Activated naive CD4-positive, alpha-beta T cell treated with anti-CD3 and anti-CD28 coated beads, Interleukin-2, amount 50 U/mL, for 72 hours (primary cell): Measurements from ENCODE around the gene TMEM164. TPM values are rescaled to one million over a fixed set of nuclear protein-coding genes. Genes with fewer than 3 reads are reported as not detected.

Experiments used
- ATAC-seq, 2 donors: fragments of 150-1000 bp; cut with Tn5 transposase; 2 replicates each; pipeline ENCODE4 v1.10.0; 2021; ENCODE audit warnings: mild to moderate bottlenecking in 2 of 2, moderate library complexity in 2 of 2
- DNase-seq, 2 donors: peaks; one replicate each; pipeline ENCODE4 v3.0.0; 2021 to 2022; ENCODE audit warnings: low spot score in 2 of 2
- H3K27ac Mint-ChIP-seq, 2 donors: one replicate each; pipeline ENCODE4 v1.8.0; 2022; ENCODE audit warnings: mild to moderate bottlenecking in 2 of 2, mixed read lengths in 2 of 2
- H3K36me3 Mint-ChIP-seq, 2 donors: one replicate each; pipeline ENCODE4 v1.8.0; 2022; ENCODE audit warnings: mixed read lengths in 2 of 2
- H3K9me3 Mint-ChIP-seq, 2 donors: one replicate each; pipeline ENCODE4 v1.8.0; 2022; ENCODE audit warnings: mixed read lengths in 2 of 2
- total RNA-seq, 2 donors: library from RNA; stranded (reverse); gene quantifications; one replicate each; pipeline ENCODE4 v1.2.3, GENCODE V29; 2022

TMEM164 gene
- total RNA-seq, 2 donors from 2014 or later: 20.0 to 20.5 TPM

DNA sequence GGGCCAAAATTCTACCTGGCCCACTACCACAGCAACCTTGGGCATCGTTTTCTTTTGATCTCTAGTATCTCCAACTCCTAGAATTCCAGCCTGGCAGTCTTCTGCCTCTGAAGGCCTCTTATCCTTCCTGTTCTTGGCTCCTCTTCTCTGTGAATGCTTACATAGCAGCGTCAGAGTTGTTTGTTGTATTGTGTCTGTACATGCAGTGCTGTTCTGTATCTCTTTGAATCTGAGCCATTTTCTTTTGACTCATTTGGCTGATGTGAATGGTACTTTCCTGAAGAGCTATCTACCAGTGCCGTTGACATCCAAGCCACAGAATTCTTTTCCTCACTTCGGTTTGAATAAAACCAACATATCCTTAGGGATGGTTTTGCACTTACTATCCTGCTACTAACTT, 79.2 kb downstream of the TMEM164 start:
- Mint-ChIP-seq H3K36me3 (peaks cover 0 to 4% of the 10 kb centered on the region in 2 donors), H3K27ac (no peak overlapping the region), H3K9me3 (no peaks in the 10 kb centered on the region)
- DNase-seq (no peak), ATAC-seq (no peak)

DNA sequence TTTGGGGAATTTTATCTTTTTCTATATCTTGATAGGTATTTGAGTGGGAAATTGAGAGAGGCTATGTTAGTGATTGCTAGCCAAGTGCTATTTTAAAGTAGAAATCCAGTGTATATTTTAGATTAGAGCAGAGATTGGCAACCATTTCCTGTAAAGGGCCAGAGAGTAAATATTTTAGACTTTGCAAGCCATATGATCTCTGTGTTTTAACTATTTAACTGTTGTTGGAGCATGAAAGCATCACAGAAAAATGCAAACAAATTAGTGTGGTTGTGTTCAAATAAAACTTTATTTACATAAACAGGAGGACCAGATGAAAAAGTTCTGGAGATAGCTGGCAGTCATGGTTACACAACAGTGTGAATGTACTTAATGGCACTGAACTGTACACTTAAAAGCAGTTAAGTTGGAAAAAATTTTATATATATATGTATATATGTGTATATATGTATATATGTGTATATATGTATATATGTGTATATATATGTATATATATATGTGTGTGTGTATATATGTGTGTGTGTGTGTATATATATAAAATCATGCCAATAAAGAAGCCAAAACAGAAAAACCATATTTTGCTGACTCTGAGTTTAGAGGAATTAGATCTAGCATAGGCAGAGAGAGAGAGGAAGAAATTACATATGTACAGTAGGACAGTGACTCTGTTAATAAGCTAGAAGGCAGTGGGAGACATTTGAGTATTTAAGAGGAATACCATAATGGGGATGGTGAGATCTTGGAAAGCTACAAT, 83.4 kb downstream of the TMEM164 start:
- Mint-ChIP-seq H3K27ac (peak overlapping the region in 1 of 2 donors; percentile 70), H3K36me3 (no peaks in the 10 kb centered on the region), H3K9me3 (no peaks in the 10 kb centered on the region)
- ATAC-seq (no peak), DNase-seq (no peak)

DNA sequence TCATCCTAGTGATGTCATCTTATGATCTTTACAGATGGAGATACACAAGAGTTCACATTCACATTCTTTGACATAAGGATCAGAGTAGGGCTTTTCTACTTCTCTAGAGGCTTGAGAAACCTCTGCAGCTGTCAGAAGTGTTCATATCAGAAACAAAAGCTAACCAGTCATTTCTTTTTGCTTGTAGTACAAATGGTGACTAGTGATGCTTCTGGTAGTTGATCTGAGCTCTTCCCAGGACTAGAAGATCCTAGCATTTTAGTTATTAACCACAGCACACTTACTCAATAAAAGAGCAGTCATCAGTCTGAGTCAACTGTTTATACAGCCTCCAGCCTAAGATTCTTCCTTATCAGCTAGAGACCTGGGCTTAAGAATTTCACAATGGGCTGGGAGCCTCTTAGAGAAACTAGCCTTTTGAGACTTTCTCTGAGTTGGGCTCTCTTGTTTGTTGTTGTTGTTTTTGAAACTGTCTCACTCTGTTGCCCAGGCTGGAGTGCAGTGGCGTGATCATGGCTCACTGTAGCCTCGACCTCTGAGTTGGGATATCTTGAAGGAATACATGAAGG, 84.1 kb downstream of the TMEM164 start:
- DNase-seq: no peak
- H3K36me3 Mint-ChIP-seq: peaks cover 0 to 5% of the 10 kb centered on the region in 2 donors
- peak overlapping the region in 1 of 2 donors; percentile 70 for H3K27ac Mint-ChIP-seq
- no peaks in the 10 kb centered on the region for H3K9me3 Mint-ChIP-seq
- ATAC-seq: peak; percentile 84 to 92

DNA sequence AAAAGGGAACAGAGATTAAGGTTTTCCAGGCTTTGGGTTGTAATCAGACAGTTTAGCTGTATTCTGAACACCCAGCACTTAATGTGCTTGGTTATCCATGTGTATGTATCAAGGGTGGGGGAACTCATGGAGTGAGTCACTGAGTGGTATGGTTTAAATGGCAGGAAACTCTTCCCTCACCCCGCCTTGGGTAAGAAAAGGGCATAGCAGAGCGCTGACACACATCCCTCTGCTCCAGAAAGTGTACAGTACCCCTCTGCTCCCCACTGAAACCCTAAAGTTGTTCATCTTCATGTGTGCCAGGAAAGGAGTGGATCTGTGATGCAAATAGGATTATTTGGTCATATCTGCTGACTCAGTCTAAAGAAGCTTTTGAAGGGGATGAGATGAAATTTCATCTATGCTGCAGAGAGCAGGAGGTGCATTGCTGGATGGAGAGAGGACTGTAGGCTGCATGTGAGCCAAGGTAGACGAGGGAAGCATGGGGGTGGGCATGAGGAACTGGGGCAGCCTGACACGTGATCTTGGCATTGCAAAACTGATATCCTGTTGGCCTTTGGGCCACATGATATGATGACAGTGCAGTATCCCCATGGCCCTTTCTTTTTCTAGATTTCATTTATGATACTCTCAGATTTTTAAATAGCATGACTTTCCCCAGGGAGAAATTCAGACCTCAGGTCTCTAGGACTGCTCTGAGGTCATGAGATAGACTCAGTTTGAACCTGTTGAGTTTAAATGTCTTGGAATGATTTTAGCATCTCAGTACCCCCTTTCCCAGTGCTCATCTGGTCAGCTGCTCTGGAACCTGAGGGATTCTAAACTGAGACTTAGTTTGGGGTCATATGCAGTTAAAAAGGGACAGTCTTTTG, 84.8 kb downstream of the TMEM164 start:
- DNase-seq: no peak
- Mint-ChIP-seq H3K9me3 (no peaks in the 10 kb centered on the region), H3K36me3 (peaks cover 0 to 5% of the 10 kb centered on the region in 2 donors), H3K27ac (peak overlapping the region in 1 of 2 donors; percentile 70)
- peak; percentile 77 to 88 for ATAC-seq

DNA sequence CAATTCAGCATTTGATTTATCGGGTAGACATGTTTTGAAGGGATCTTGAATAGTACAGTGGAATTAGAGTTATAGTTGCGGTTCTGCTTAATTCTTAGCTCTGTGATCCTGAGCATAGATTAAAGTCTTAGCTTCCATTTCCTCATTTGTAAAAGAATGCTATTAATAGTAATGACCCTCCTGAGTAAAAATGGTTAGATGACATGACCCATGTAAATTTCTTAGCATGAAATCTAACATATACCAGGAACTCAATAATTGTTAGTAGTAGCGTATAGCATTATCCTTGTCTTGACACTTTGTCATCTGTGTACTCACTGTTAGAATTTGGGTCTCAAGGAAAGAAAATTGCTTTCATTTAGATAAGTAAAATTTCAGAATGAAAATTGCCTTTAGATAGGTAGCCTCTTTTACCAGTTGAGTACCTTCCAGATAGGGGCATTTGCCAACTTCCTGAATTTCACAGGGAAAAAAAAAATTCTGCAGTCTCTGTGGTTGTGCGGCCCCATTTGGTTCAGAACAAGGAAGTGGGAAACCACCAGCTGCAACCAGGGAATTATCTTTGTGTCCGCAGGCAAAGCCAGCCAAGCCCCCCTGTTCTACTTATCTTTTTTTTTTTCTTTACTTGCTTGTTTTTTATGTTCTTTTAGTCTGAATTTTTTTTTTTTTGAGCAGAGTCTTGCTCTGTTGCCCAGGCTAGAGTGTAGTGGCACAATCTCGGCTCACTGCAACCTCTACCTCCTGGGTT, 86.9 kb downstream of the TMEM164 start:
- Mint-ChIP-seq H3K36me3 (peaks cover 9 to 10% of the 10 kb centered on the region in 2 donors), H3K27ac (no peak overlapping the region), H3K9me3 (peaks cover 0 to 4% of the 10 kb centered on the region in 2 donors)
- ATAC-seq: no peak
- no peak for DNase-seq

DNA sequence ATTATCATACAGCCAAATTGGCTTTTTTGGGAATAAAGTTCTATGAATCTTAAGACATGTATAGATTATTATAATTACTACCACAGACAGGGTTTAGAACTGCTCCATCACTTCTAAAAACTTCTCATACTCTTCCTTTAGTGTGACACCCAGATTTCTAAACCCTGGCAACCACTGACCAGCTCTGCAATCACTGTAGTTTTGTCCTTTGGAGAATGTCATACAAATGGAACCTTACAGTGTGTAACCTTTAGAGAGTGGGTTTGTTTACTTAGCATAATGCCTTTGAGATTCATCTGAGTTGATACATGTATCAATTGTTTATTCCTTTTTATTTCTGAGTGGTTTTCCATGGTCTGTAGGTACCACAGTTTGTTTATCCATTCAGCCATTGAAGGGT, 95.0 kb downstream of the TMEM164 start:
- H3K36me3 Mint-ChIP-seq: peaks cover 5 to 16% of the 10 kb centered on the region in 2 donors
- ATAC-seq (no peak), DNase-seq (no peak)
- H3K9me3 Mint-ChIP-seq: peaks cover 0 to 4% of the 10 kb centered on the region in 2 donors
- no peak overlapping the region for H3K27ac Mint-ChIP-seq

DNA sequence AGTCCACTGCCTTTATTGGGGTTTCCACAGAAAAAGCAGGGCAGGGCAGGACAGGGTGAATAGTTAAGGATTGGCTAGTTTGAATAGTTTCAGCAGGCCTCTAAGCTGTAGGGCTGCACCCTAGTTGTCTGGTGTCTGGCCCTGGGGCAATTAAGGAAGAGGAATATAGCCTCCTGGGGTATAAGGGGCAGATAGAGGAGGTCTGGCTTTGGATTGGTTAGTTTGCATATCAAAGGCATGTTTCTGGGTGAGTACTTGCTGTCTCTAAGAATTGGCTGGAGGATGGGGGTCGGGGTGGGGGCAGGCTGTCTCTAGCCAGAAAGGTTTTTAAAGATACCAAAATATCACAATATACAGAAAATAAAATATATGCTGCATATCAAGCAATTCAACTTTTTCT, 100.4 kb downstream of the TMEM164 start:
- Mint-ChIP-seq H3K9me3 (no peaks in the 10 kb centered on the region), H3K36me3 (no peaks in the 10 kb centered on the region), H3K27ac (no peak overlapping the region)
- DNase-seq (no peak), ATAC-seq (no peak)

DNA sequence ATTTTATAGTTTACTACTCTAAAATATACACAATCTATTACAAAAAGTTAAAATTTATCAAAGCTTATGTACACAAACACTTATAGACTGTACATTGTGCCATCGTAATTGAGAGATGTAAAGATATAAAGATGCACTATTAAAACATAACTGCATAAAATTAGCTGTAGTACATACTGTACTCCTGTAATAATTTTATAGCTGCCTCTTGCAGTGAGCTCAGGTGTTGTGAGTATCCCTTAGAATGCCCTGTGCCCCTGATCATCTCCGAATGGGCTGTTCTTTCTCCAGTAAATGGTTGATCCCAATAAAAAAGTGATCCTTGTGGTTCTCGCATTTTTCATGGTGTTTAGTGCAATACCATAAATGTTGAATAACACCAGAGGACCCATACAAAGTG, 101.2 kb downstream of the TMEM164 start:
- ATAC-seq (no peak), DNase-seq (no peak)
- H3K9me3 Mint-ChIP-seq: no peaks in the 10 kb centered on the region
- H3K27ac Mint-ChIP-seq: no peak overlapping the region
- no peaks in the 10 kb centered on the region for H3K36me3 Mint-ChIP-seq

DNA sequence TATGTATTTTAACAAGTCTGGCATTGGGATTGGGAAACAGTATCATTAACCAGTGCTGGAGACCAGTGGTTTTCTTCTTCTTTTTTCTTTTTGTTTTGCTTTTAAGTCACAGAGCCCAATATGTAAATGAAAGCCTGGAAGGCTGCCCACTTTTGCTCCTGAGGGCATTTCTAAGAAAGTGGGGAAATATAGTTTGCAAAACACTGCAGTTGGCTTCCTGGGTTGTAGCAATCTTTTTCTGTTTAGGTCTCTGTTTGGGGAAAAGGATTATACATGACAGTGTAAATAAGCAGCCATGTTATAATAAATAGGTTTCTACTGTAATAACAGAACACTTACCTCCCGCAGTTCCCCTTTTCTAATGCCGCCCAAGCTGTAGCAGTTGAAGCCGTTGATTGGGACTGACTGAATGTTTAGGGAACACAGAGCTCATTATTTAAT, 105.5 kb downstream of the TMEM164 start:
- DNase-seq (no peak), ATAC-seq (no peak)
- no peak overlapping the region for H3K27ac Mint-ChIP-seq
- H3K36me3 Mint-ChIP-seq: no peaks in the 10 kb centered on the region
- no peaks in the 10 kb centered on the region for H3K9me3 Mint-ChIP-seq

DNA sequence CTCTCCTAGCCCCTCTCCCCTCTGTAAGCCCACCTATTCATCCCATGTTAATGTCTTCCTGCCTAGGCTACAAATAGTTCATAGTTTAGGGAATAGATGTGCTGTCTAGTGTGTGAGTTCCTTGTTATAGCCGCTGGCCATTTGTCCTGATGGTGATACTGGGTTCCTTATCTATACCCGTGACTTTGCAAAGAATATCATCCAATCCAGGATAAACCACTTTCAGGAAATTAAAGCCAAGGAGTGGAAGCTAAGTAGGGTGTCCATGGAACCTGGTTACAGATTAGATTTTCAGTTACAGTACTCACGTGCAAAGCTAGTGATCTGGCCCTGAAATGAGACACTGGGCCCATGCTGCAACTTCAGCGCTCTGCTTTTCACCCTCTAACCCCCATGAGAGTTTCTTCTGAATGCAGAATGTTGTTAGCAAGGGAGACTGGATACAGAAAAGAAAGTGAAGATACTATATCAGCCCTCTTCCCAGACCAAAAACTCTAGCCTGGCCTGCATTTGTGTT, 111.4 kb downstream of the TMEM164 start:
- DNase-seq (no peak), ATAC-seq (no peak)
- no peaks in the 10 kb centered on the region for H3K9me3 Mint-ChIP-seq
- H3K36me3 Mint-ChIP-seq: no peaks in the 10 kb centered on the region
- peak overlapping the region in 1 of 2 donors; percentile 68 for H3K27ac Mint-ChIP-seq

DNA sequence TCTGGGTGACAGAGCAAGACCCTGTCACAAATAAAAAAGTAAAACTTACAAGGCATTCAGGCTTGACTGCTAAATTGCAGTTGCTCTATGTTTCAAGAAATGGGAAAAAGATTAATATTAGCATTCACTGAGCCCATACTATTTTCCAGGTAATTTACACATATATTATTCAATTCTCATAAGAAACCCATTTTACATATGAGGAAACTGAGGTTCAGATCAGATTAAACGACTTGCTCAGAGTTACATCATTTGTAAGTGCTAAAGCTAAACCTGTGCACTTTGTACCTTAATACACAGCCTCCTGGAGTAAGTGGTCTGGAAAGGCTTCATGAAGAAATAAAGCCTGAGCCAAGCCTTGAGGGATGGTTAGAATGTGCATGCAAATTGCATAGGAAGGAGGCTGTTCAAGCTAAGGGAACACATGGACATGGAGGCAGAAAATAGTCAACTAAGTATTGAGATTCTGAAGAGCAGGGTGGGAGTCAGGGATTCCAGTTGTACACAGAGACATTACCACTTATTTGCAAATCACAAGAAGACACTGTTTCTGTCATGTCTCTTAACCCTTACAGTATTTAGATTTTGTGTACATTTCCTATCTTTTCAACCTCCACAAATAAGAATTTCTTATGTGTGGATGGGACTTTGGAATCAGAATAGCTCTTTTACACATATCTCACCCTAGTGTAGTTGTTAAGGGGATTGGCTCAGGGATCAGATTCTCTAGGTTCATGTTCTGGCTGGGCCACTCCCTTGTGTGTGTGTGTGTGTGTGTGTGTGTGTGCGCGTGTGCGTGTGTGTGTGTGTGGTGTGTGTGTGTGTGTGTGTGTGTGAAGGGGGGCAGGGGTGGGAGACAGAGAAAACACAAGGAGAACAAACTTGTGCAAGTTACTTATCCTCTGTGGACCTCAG, 113.4 kb downstream of the TMEM164 start:
- H3K9me3 Mint-ChIP-seq: no peaks in the 10 kb centered on the region
- DNase-seq (no peak), ATAC-seq (no peak)
- H3K27ac Mint-ChIP-seq: no peak overlapping the region
- H3K36me3 Mint-ChIP-seq: no peaks in the 10 kb centered on the region

DNA sequence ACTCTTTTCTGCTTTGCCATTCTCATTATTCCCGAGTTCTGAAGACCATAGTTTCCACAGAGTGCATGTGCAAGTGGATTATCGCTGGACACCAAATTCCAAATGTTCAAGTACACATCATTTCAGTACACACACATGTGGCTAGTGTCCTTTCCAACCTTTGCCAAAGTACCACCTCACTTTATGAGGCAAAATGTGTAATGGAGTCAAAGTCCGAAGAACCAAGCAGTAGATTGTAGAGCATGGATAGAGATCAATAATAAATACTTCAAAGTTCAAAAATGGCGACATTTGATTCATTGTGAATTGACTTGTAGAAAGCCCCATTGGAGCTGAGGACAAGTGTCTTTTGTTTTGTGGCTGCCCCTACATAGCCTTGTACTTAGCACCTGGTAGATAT, 115.6 kb downstream of the TMEM164 start:
- Mint-ChIP-seq H3K27ac (no peak overlapping the region), H3K36me3 (no peaks in the 10 kb centered on the region), H3K9me3 (no peaks in the 10 kb centered on the region)
- DNase-seq (no peak), ATAC-seq (no peak)

DNA sequence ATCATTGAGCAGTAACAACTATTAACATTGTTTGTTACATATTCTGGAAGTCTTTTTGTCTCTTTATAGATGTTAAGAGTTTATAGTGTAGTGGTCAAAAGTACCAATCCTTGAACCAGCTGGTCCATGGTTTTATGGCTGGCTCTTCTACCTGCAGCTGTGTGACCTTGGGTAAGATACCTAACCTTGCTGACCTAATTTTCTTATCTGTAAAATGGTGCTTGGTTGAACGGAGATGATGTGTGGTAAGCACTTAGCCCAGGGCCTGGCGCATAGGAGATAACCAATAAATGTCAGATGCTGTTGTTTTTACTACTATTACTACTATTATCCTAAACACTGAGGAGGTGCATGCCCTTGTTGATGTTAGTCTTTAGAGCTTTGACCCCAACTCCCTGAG, 116.6 kb downstream of the TMEM164 start:
- H3K27ac Mint-ChIP-seq: no peak overlapping the region
- H3K36me3 Mint-ChIP-seq: no peaks in the 10 kb centered on the region
- DNase-seq (no peak), ATAC-seq (no peak)
- no peaks in the 10 kb centered on the region for H3K9me3 Mint-ChIP-seq

DNA sequence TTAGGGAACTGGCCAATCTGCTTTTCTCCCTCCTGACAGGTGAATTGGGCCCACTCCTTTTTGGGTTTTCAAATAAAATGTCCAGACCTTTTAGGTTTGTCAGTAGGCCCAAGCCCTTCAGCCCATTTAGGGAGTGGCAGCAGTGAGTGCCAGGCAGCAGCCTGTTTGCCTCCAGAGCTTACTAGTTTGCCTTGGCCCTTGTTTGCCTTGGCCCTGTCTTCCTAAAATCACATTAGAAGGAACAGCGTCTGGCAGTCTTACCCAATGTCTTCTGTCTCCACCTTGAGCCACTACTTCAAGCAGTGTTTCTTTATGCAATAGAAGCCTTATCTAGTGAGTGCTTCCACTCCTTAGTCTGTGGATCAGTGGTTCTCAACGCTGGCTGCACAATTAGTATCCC, 117.1 kb downstream of the TMEM164 start:
- DNase-seq: no peak
- no peak for ATAC-seq
- Mint-ChIP-seq H3K9me3 (no peaks in the 10 kb centered on the region), H3K27ac (no peak overlapping the region), H3K36me3 (no peaks in the 10 kb centered on the region)

DNA sequence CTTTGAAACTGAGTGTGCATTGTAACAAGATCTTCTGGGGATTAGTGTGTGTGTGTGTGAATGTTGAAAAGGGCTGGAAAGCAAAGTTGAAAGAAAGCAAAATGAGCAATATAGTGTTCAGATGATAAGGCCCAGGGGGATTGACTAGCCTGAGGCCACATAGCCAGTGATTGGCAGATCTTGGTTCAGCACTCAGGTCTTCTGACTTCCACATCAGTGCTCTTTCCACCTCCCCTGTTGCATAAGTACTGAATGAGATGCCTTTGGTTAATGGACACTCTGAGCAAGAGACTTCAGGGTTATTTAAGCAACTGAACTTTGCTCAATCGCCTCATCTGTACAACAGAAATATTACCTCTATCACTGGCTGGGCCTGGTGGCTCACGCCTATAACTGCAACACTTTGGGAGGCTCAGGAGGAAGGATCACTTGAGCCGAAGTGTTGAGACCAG, 120.4 kb downstream of the TMEM164 start:
- Mint-ChIP-seq H3K27ac (no peak overlapping the region), H3K9me3 (no peaks in the 10 kb centered on the region), H3K36me3 (no peaks in the 10 kb centered on the region)
- DNase-seq (no peak), ATAC-seq (no peak)
